ENCODE data around the gene GPR17.
A peak's percentile ranks its signal among the peaks of the same experiment; 100 is the strongest.

GPR17 gene

GRCh38 chr2:127672341-127673224 is 26.6 kb downstream of the GPR17 start:
- no peak for DNase-seq

GRCh38 chr2:127673291-127674069 is 27.5 kb downstream of the GPR17 start:
- DNase-seq: no peak

GRCh38 chr2:127674241-127675209 is 28.6 kb downstream of the GPR17 start:
- peak in 2 of 6 experiments; percentile 16 to 28 for DNase-seq

GRCh38 chr2:127675331-127676261 is 29.6 kb downstream of the GPR17 start, which contains the start of gene LIMS2:
Gene LIMS2 (minus strand): TSS chr2:127675530. CDS start chr2:127675024, 506 bp downstream.
- DNase-seq: no peak

- no peak for DNase-seq
Observed at GRCh38 chr2:127676906-127677305, 31.0 kb downstream of the GPR17 start.

GRCh38 chr2:127678531-127678930 is 32.6 kb downstream of the GPR17 start:
- no peak for DNase-seq

- no peak for DNase-seq
Observed at GRCh38 chr2:127678991-127679390, 33.0 kb downstream of the GPR17 start.

- no peak for DNase-seq
Observed at GRCh38 chr2:127679680-127680361, 33.9 kb downstream of the GPR17 start.

GRCh38 chr2:127680706-127681287 is 34.8 kb downstream of the GPR17 start:
- no peak for DNase-seq

- no peak for DNase-seq
Observed at GRCh38 chr2:127681288-127681804, 35.4 kb downstream of the GPR17 start.

- DNase-seq: no peak
Observed at GRCh38 chr2:127681976-127682857, 36.3 kb downstream of the GPR17 start.

GRCh38 chr2:127683056-127683455 is 37.1 kb downstream of the GPR17 start:
- no peak for DNase-seq

GRCh38 chr2:127683757-127684156 is 37.8 kb downstream of the GPR17 start:
- no peak for DNase-seq

GRCh38 chr2:127685410-127686080 is 39.6 kb downstream of the GPR17 start:
- DNase-seq: no peak

GRCh38 chr2:127688405-127688804 is 42.5 kb downstream of the GPR17 start:
- DNase-seq: no peak

- DNase-seq: no peak
Observed at GRCh38 chr2:127690696-127691095, 44.7 kb downstream of the GPR17 start.

GRCh38 chr2:127694986-127695385 is 49.0 kb downstream of the GPR17 start:
- no peak for DNase-seq
